Measurements from ENCODE around the gene ADAMTS19.

The ADAMTS19 gene

GRCh38 chr5:129770024-129770820, 310.1 kb downstream of the ADAMTS19 start:
- no peak overlapping the region for H3K4me3 ChIP-seq
- TF ChIP-seq, protein P1, sequence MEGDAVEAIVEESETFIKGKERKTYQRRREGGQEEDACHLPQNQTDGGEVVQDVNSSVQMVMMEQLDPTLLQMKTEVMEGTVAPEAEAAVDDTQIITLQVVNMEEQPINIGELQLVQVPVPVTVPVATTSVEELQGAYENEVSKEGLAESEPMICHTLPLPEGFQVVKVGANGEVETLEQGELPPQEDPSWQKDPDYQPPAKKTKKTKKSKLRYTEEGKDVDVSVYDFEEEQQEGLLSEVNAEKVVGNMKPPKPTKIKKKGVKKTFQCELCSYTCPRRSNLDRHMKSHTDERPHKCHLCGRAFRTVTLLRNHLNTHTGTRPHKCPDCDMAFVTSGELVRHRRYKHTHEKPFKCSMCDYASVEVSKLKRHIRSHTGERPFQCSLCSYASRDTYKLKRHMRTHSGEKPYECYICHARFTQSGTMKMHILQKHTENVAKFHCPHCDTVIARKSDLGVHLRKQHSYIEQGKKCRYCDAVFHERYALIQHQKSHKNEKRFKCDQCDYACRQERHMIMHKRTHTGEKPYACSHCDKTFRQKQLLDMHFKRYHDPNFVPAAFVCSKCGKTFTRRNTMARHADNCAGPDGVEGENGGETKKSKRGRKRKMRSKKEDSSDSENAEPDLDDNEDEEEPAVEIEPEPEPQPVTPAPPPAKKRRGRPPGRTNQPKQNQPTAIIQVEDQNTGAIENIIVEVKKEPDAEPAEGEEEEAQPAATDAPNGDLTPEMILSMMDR (IDR thresholded peaks at IDR 0.05): no peak
- no peak overlapping the region for H3K27ac ChIP-seq
- DNase-seq (ENCODE audit: low spot score): no peak

DNA sequence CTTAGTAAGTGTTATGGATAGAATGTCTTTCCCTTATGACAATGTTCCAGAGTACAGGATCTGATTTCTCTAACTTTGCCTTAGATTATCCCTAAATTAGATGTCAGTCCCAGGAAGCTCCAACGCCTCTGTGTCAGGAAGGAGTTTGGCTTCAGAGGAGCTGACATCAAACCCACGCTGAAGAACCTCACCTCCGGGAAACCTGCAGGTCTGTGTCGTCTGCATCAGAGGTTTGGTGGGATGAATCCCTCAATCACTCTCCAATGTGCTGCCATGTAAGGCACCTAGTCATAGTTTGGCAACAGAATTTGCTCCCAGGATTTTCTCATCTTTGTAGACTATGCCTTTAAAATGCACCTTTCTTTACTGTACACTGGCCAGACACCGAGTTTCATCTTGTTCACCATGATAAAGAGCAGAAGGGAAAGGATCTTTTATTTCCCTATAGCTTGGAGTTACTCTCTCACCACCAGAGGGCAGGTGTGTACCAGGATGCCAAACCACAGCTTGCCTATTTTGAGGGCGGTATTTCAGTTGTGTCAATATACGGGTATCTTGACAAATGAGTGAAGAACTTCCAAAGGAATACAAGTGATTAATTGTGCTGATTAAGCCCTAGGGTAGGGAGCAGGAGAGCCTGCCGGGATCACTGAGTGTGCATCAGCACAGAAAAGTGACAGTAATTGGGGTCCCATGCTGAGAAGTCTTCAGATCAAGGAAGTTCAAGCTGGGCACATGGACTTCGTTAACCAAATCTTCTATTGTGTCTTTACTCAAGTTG, 311.1 kb downstream of the ADAMTS19 start:
- DNase-seq (ENCODE audit: low spot score): no peak
- no peak overlapping the region for H3K27ac ChIP-seq
- no peak overlapping the region for H3K4me3 ChIP-seq
- TF ChIP-seq, protein P1 (IDR thresholded peaks at IDR 0.05): peak; percentile 63

- no peak for DNase-seq (ENCODE audit: low spot score)
- Histone ChIP-seq H3K4me3 (no peak overlapping the region), H3K27ac (no peak overlapping the region)
- TF ChIP-seq, protein P1 (IDR thresholded peaks at IDR 0.05): no peak
Observed at GRCh38 chr5:129773376-129773775, 313.3 kb downstream of the ADAMTS19 start.

GRCh38 chr5:129781594-129781993, 321.5 kb downstream of the ADAMTS19 start:
- TF ChIP-seq, protein P1 (IDR thresholded peaks at IDR 0.05): no peak
- no peak for DNase-seq (ENCODE audit: low spot score)
- no peak overlapping the region for H3K4me3 ChIP-seq
- no peak overlapping the region for H3K27ac ChIP-seq

All from coronary artery (tissue), 2 donors.